Aorta (tissue), 5 donors: Measurements from ENCODE around the gene TEX54. TPM values are rescaled to one million over a fixed set of nuclear protein-coding genes. Genes with fewer than 3 reads are reported as not detected.

Experiments used
- ATAC-seq: fragments of 200-7000 bp; cut with Tn5 transposase; one replicate; pipeline ENCODE4 v1.9.1; 2022; ENCODE audit warnings: moderate library complexity; ENCODE audit not compliant: low FRiP score
- DNase-seq, 2 donors: peaks; one replicate each; pipeline ENCODE4 v3.0.0-alpha.2; 2020
- H3K27ac ChIP-seq, 2 donors: one replicate each; pipeline ENCODE4 v1.5.1; 2013; ENCODE audit warnings: low read length in 2 of 2, mild to moderate bottlenecking in 2 of 2, moderate library complexity in 2 of 2, control low read depth in 1 of 2, inconsistent platforms in 1 of 2, low read depth in 1 of 2
- H3K27me3 ChIP-seq, 2 donors: one replicate each; pipeline ENCODE4 v1.6.1; 2013; ENCODE audit warnings: control low read depth in 1 of 2, low read length in 1 of 2, mild to moderate bottlenecking in 1 of 2, moderate library complexity in 1 of 2; ENCODE audit not compliant: insufficient read depth in 2 of 2, control insufficient read depth in 1 of 2
- H3K36me3 ChIP-seq, 2 donors: one replicate each; pipeline ENCODE4 v1.6.1; 2013; ENCODE audit warnings: control low read depth in 1 of 2, low read length in 1 of 2, mild to moderate bottlenecking in 1 of 2; ENCODE audit not compliant: insufficient read depth in 2 of 2, control insufficient read depth in 1 of 2
- H3K4me1 ChIP-seq, 2 donors: one replicate each; pipeline ENCODE4 v1.6.1; 2013; ENCODE audit warnings: low read length in 2 of 2, control low read depth in 1 of 2, mild to moderate bottlenecking in 1 of 2, moderate library complexity in 1 of 2; ENCODE audit not compliant: insufficient read depth in 2 of 2, control insufficient read depth in 1 of 2
- H3K4me3 ChIP-seq, 2 donors: one replicate each; pipeline ENCODE4 v1.5.1; 2013; ENCODE audit warnings: low read length in 2 of 2, control low read depth in 1 of 2, mild to moderate bottlenecking in 1 of 2
- H3K9me3 ChIP-seq: one replicate; pipeline ENCODE4 v1.6.1; 2013; ENCODE audit warnings: mild to moderate bottlenecking, low read length; ENCODE audit not compliant: control insufficient read depth
- WGBS, 2 donors: extraction: QIAGEN DNeasy Blood & Tissue Kit; methylation state at CpG; one replicate each; pipeline ENCODE4 v1.1.7; 2013; 5-methylcytosine and 5-hydroxymethylcytosine counted together
- intact Hi-C, 2 donors: fragments of 100-400 bp; cut with DNase I; formaldehyde crosslinking; loops; one replicate each; pipeline versions ENCODE4 v1.14.2 to v1.15.0; 2022
- microRNA-seq, 2 donors: library from miRNA; unstranded; fragments of <30 nt; microRNA quantifications; one replicate each; pipeline ENCODE4 v1.2.0, GENCODE V29; 2020
- polyA plus RNA-seq, 2 donors: library from polyadenylated mRNA; stranded (reverse); fragments of 200-250 nt; gene quantifications; one replicate each; pipeline ENCODE4 v1.2.3, GENCODE V29; 2013
- total RNA-seq, 2 donors: library from RNA; stranded (reverse); fragmentation: NEBNext Ultra II Directional; extraction: Animal tissue kit (Norgen Biotek cat#: 25700); gene quantifications; one replicate each; pipeline ENCODE4 v1.2.1, GENCODE V29; 2021
- donor health status: healthy with polysubstance abuse.
- donor health status: Bipolar disorder and iron deficiency.
- donor health status: DM: no; HTN: no; CAD: no.
- donor health status: DM: no; HTN: no; CAD: no.
- donor health status: DM: yes; HTN: yes; CAD: no.

The TEX54 gene
- total and polyA plus RNA-seq, 4 donors = 5.5 TPM; not detected in 3

- intact Hi-C loops = loop anchor here in 1 of 2 donors (5.0 kb wide), 2 partner anchors 43 to 93 kb away; partner anchors contain the start of genes SLC3A2, STX5 and TEX54
- Histone ChIP-seq H3K4me3 (no peak overlapping the region), H3K36me3 (no peaks in the 10 kb centered on the region), H3K27ac (no peak overlapping the region), H3K9me3 (no peaks in the 10 kb centered on the region), H3K4me1 (no peaks in the 10 kb centered on the region), H3K27me3 (no peaks in the 10 kb centered on the region)
- WGBS, 2 donors = 65 to 74% methylated on average over 5 of the region's 5 CpGs
- no peak for ATAC-seq
- no peak for DNase-seq
Observed at GRCh38 chr11:62788991-62789390, 43.6 kb downstream of the TEX54 start.

GRCh38 chr11:62787005-62787759 lies 45.5 kb downstream of the TEX54 start, which contains the start of gene TMEM179B:
Gene TMEM179B (plus strand): TSS chr11:62787402. CDS start chr11:62787432, 30 bp downstream.
- Histone ChIP-seq H3K27me3 (no peaks in the 10 kb centered on the region), H3K4me1 (no peaks in the 10 kb centered on the region), H3K27ac (peak within 1 kb of the TSS; percentile 72 to 85), H3K4me3 (peak within 1 kb of the TSS; percentile 78 to 96), H3K9me3 (no peaks in the 10 kb centered on the region), H3K36me3 (peaks cover 0 to 3% of the 10 kb centered on the region in 2 donors)
- intact Hi-C loops = loop anchor here in 1 of 2 donors (5.0 kb wide), 2 partner anchors 45 to 95 kb away; partner anchors contain the start of genes SLC3A2, STX5 and TEX54
- ATAC-seq (peak; percentile 95), DNase-seq (peak; percentile 99)
- 0% methylated on average over 86 to 88 of the region's 88 CpGs for WGBS, 2 donors

- peak; percentile 92 for ATAC-seq
- Histone ChIP-seq H3K4me1 (no peaks in the 10 kb centered on the region), H3K27ac (peak overlapping the region; percentile 72 to 85), H3K4me3 (peak overlapping the region; percentile 78 to 96), H3K36me3 (peaks cover 0 to 5% of the 10 kb centered on the region in 2 donors), H3K27me3 (no peaks in the 10 kb centered on the region), H3K9me3 (no peaks in the 10 kb centered on the region)
- intact Hi-C loops = loop anchor here (1.0 to 5.0 kb wide), 3 partner anchors 46 to 96 kb away; partner anchors contain the start of genes SLC3A2 (in 1 of the 2), STX5 (in 1 of the 2) and TEX54 (in 1 of the 2)
- DNase-seq = peak; percentile 92 to 95
- WGBS, 2 donors = 1% methylated on average over 46 to 51 of the region's 51 CpGs
Observed at GRCh38 chr11:62786318-62787004, 46.2 kb downstream of the TEX54 start.

GRCh38 chr11:62782753-62783152 lies 49.9 kb downstream of the TEX54 start:
- no peak for DNase-seq
- Histone ChIP-seq H3K4me1 (no peaks in the 10 kb centered on the region), H3K4me3 (no peak overlapping the region), H3K9me3 (no peaks in the 10 kb centered on the region), H3K27me3 (no peaks in the 10 kb centered on the region), H3K36me3 (peaks cover 0 to 5% of the 10 kb centered on the region in 2 donors), H3K27ac (no peak overlapping the region)
- 84 to 90% methylated on average over 7 of the region's 7 CpGs for WGBS, 2 donors
- no peak for ATAC-seq
- intact Hi-C loops = no loop called here

Small RNA genes within 50 kb of the gene (microRNA-seq; reads per million reads assigned to microRNA genes)
- gene MIR6514 (0 to 4.2 reads per million in 2 donors), gene MIR6748 (0 to 0.60 reads per million in 2 donors)

Other genes with a start within 250 kb of the TEX54 start
- 10 to 100 TPM; 14.8 to 14.9 TPM for gene TUT1, start 241.3 kb downstream of the TEX54 start, total RNA-seq
- gene TUT1, start 241.3 kb downstream of the TEX54 start, polyA plus RNA-seq = 10 to 100 TPM in 1 of 2 donors, 1 to 10 TPM in 1; 1.6 to 10.8 TPM
- 10 to 100 TPM; 80.1 to 87.9 TPM for gene MTA2, start 231.0 kb downstream of the TEX54 start, total RNA-seq
- gene MTA2, start 231.0 kb downstream of the TEX54 start, polyA plus RNA-seq = 10 to 100 TPM; 13.5 to 40.3 TPM
- gene EML3, start 220.1 kb downstream of the TEX54 start, total RNA-seq = 100 to 1,000 TPM in 1 of 2 donors, 10 to 100 TPM in 1; 93.7 to 134 TPM
- 100 to 1,000 TPM in 1 of 2 donors, 10 to 100 TPM in 1; 15.7 to 182 TPM for gene EML3, start 220.1 kb downstream of the TEX54 start, polyA plus RNA-seq
- gene ROM1, start 219.6 kb downstream of the TEX54 start, total RNA-seq = 10 to 100 TPM in 1 of 2 donors, 1 to 10 TPM in 1; 9.0 to 15.6 TPM
- 10 to 100 TPM; 33.2 to 33.9 TPM for gene ROM1, start 219.6 kb downstream of the TEX54 start, polyA plus RNA-seq
- 10 to 100 TPM; 26.7 to 39.7 TPM for gene B3GAT3, start 210.9 kb downstream of the TEX54 start, total RNA-seq
- 10 to 100 TPM; 12.6 to 45.2 TPM for gene B3GAT3, start 210.9 kb downstream of the TEX54 start, polyA plus RNA-seq
- gene GANAB, start 186.2 kb downstream of the TEX54 start, total RNA-seq = 100 to 1,000 TPM; 196 to 206 TPM
- 100 to 1,000 TPM in 1 of 2 donors, 10 to 100 TPM in 1; 41.2 to 117 TPM for gene GANAB, start 186.2 kb downstream of the TEX54 start, polyA plus RNA-seq
- gene INTS5, start 179.5 kb downstream of the TEX54 start, total RNA-seq = 10 to 100 TPM; 12.5 to 13.3 TPM
- gene INTS5, start 179.5 kb downstream of the TEX54 start, polyA plus RNA-seq = 1 to 10 TPM; 3.8 to 6.2 TPM
- 10 to 100 TPM; 23.1 to 27.7 TPM for gene C11orf98, start 167.6 kb downstream of the TEX54 start, total RNA-seq
- gene C11orf98, start 167.6 kb downstream of the TEX54 start, polyA plus RNA-seq = 100 to 1,000 TPM in 1 of 2 donors, 10 to 100 TPM in 1; 79.3 to 121 TPM
- 10 to 100 TPM; 11.1 to 11.7 TPM for gene CSKMT, start 167.5 kb downstream of the TEX54 start, total RNA-seq
- 10 to 100 TPM in 1 of 2 donors, 1 to 10 TPM in 1; 8.8 to 16.3 TPM for gene CSKMT, start 167.5 kb downstream of the TEX54 start, polyA plus RNA-seq
- gene UQCC3, start 161.2 kb downstream of the TEX54 start, total RNA-seq = 1 to 10 TPM; 3.0 to 4.8 TPM
- 10 to 100 TPM in 1 of 2 donors, 1 to 10 TPM in 1; 5.8 to 12.7 TPM for gene UQCC3, start 161.2 kb downstream of the TEX54 start, polyA plus RNA-seq
- gene LBHD1, start 160.6 kb downstream of the TEX54 start, total RNA-seq = 1 to 10 TPM; 3.6 to 8.6 TPM
- 1 to 10 TPM; 2.3 to 7.6 TPM for gene LBHD1, start 160.6 kb downstream of the TEX54 start, polyA plus RNA-seq
- 10 to 100 TPM; 84.1 to 85.4 TPM for gene UBXN1, start 153.8 kb downstream of the TEX54 start, total RNA-seq
- 100 to 1,000 TPM; 186 to 224 TPM for gene UBXN1, start 153.8 kb downstream of the TEX54 start, polyA plus RNA-seq
- 10 to 100 TPM in 1 of 2 donors, 1 to 10 TPM in 1; 8.5 to 24.5 TPM for gene LRRN4CL, start 143.3 kb downstream of the TEX54 start, total RNA-seq
- gene LRRN4CL, start 143.3 kb downstream of the TEX54 start, polyA plus RNA-seq = under 1 TPM in 1 of 2 donors, not detected in 1; 0.10 TPM
- gene BSCL2, start 125.4 kb downstream of the TEX54 start, total RNA-seq = 10 to 100 TPM; 22.3 to 31.5 TPM
- gene BSCL2, start 125.4 kb downstream of the TEX54 start, polyA plus RNA-seq = 10 to 100 TPM; 38.7 to 61.8 TPM
- gene GNG3, start 125.2 kb downstream of the TEX54 start, total RNA-seq = not detected
- under 1 TPM in 1 of 2 donors, not detected in 1; 0.33 TPM for gene GNG3, start 125.2 kb downstream of the TEX54 start, polyA plus RNA-seq
- 10 to 100 TPM; 46.9 to 47.2 TPM for gene HNRNPUL2, start 105.4 kb downstream of the TEX54 start, total RNA-seq
- 10 to 100 TPM; 31.5 to 43.6 TPM for gene HNRNPUL2, start 105.4 kb downstream of the TEX54 start, polyA plus RNA-seq
- gene TTC9C, start 104.4 kb downstream of the TEX54 start, total RNA-seq = 10 to 100 TPM; 21.1 to 32.4 TPM
- gene TTC9C, start 104.4 kb downstream of the TEX54 start, polyA plus RNA-seq = 10 to 100 TPM; 17.3 to 40.7 TPM
- 1 to 10 TPM; 9.7 to 9.8 TPM for gene ZBTB3, start 78.7 kb downstream of the TEX54 start, total RNA-seq
- 1 to 10 TPM; 2.9 to 3.9 TPM for gene ZBTB3, start 78.7 kb downstream of the TEX54 start, polyA plus RNA-seq
- gene POLR2G, start 71.3 kb downstream of the TEX54 start, total RNA-seq = 10 to 100 TPM; 40.0 to 50.3 TPM
- 100 to 1,000 TPM in 1 of 2 donors, 10 to 100 TPM in 1; 80.4 to 109 TPM for gene POLR2G, start 71.3 kb downstream of the TEX54 start, polyA plus RNA-seq
- gene TAF6L, start 61.4 kb downstream of the TEX54 start, total RNA-seq = 10 to 100 TPM; 13.2 to 21.3 TPM
- gene TAF6L, start 61.4 kb downstream of the TEX54 start, polyA plus RNA-seq = 10 to 100 TPM; 14.5 to 43.5 TPM
- 10 to 100 TPM; 26.8 to 31.0 TPM for gene TMEM179B, start 45.4 kb downstream of the TEX54 start, total RNA-seq
- 10 to 100 TPM; 29.2 to 55.9 TPM for gene TMEM179B, start 45.4 kb downstream of the TEX54 start, polyA plus RNA-seq
- gene TMEM223, start 40.8 kb downstream of the TEX54 start, total RNA-seq = 10 to 100 TPM in 1 of 2 donors, 1 to 10 TPM in 1; 6.0 to 12.6 TPM
- gene TMEM223, start 40.8 kb downstream of the TEX54 start, polyA plus RNA-seq = 10 to 100 TPM; 10.4 to 10.6 TPM
- 10 to 100 TPM; 82.4 to 99.9 TPM for gene NXF1, start 27.4 kb downstream of the TEX54 start, total RNA-seq
- 100 to 1,000 TPM in 1 of 2 donors, 10 to 100 TPM in 1; 26.8 to 455 TPM for gene NXF1, start 27.4 kb downstream of the TEX54 start, polyA plus RNA-seq
- 10 to 100 TPM; 42.6 to 46.4 TPM for gene STX5, start 790 bp downstream of the TEX54 start, total RNA-seq
- 10 to 100 TPM; 19.2 to 44.0 TPM for gene STX5, start 790 bp downstream of the TEX54 start, polyA plus RNA-seq
- 10 to 100 TPM; 35.4 to 42.9 TPM for gene WDR74, start 6.7 kb upstream of the TEX54 start, total RNA-seq
- gene WDR74, start 6.7 kb upstream of the TEX54 start, polyA plus RNA-seq = 10 to 100 TPM; 13.5 to 53.9 TPM
- gene SLC3A2, start 48.1 kb upstream of the TEX54 start, total RNA-seq = 100 to 1,000 TPM in 1 of 2 donors, 10 to 100 TPM in 1; 98.6 to 107 TPM
- gene SLC3A2, start 48.1 kb upstream of the TEX54 start, polyA plus RNA-seq = 10 to 100 TPM; 31.8 to 74.8 TPM
- gene CHRM1, start 88.5 kb upstream of the TEX54 start, total RNA-seq = not detected
- gene CHRM1, start 88.5 kb upstream of the TEX54 start, polyA plus RNA-seq = not detected
- not detected for gene SLC22A6, start 152.1 kb upstream of the TEX54 start, total RNA-seq
- gene SLC22A6, start 152.1 kb upstream of the TEX54 start, polyA plus RNA-seq = under 1 TPM in 1 of 2 donors, not detected in 1; 0.25 TPM
- not detected for gene SLC22A8, start 183.0 kb upstream of the TEX54 start, total RNA-seq
- not detected for gene SLC22A8, start 183.0 kb upstream of the TEX54 start, polyA plus RNA-seq